AG09319 (cell line): ENCODE data around the gene FNTB.

Source experiments
- DNase-seq: peaks from one replicate; pipeline ENCODE4 v3.0.0-alpha.2; 2010; ENCODE audit warnings: low read depth; ENCODE audit errors: extremely low read depth
- CTCF ChIP-seq: IDR thresholded peaks from 2 replicates; pipeline ENCODE4 v1.5.1; 2011; ENCODE audit warnings: low read depth, mild to moderate bottlenecking, inconsistent platforms, low read length, moderate library complexity

The FNTB gene

GRCh38 chr14:65042731-65043372 lies 56.2 kb downstream of the FNTB start:
- DNase-seq: no peak
- no peak for TF ChIP-seq CTCF

DNA sequence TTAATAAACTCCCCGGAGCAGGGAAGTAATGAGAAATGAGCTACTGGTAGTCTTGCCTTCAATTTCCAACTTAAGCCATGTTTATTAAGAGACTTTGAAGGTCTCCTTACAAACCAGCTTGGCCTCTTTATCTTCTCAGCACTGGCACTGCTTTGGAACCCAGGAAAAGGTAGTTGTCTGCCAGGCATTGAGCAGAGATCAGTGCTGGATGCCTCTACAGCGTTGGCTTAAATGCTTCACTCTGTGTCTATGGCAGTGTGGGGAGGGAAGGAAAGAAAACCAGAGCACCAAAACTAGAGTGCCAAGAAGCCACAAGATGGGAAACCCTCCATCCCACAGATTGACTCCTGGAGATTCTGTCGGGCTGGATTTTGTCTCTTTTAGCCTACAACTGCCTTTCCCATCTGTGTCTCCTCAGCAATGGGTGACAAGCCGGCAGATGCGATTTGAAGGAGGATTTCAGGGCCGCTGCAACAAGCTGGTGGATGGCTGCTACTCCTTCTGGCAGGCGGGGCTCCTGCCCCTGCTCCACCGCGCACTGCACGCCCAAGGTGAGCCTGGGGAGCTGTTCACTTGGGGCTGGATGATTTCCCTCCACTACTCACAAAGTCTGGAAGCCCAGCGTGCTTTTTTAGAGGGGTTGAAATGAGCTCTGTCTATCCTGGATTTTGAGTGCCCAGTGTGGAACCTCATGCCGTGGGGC lies 57.3 kb downstream of the FNTB start:
- no peak for DNase-seq
- TF ChIP-seq CTCF: no peak

- no peak for TF ChIP-seq CTCF
- DNase-seq: no peak
Measured at GRCh38 chr14:65044596-65044959, 57.9 kb downstream of the FNTB start.

- no peak for DNase-seq
- TF ChIP-seq CTCF: no peak
Measured at GRCh38 chr14:65045006-65045405, 58.3 kb downstream of the FNTB start.

GRCh38 chr14:65045709-65046108 lies 59.0 kb downstream of the FNTB start:
- TF ChIP-seq CTCF: no peak
- no peak for DNase-seq

DNA sequence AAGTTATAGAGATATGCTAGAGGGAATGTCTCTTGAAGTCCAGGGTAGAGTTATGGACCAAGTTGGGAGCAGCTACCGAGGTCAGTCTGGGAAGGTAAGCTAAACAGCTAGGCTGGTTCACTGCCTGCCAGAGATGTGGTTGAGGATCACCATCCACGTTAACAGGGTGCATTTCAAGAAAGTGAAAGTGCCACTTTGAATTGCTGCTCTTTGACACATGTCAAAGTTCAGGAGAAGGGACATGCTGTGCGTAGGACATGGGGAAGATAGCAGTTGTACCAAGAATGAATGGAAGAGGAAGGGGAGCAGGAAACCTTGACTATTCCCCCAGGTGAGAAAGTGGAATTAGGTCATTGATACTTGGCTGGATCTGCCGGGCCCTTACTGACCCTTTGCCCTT lies 66.1 kb downstream of the FNTB start:
- no peak for TF ChIP-seq CTCF
- DNase-seq: no peak

- TF ChIP-seq CTCF: no peak
Measured at GRCh38 chr14:65053466-65053865, 66.8 kb downstream of the FNTB start.

More at GRCh38 chr14:65053466-65053865, 66.8 kb downstream of the FNTB start:
- DNase-seq: no peak
